GM23248 (cell line): Measurements from ENCODE around the gene RIMS3. TPM values are rescaled to one million over a fixed set of nuclear protein-coding genes. Genes with fewer than 3 reads are reported as not detected.
A peak's percentile ranks its signal among the peaks of the same experiment; 100 is the strongest.

Source experiments
- DNase-seq: peaks from one replicate; pipeline ENCODE4 v3.0.0-alpha.2; 2015
- H2AFZ ChIP-seq: fragments of 200-600 bp; sonication (generic); 2 replicates; pipeline ENCODE4 v1.6.1; 2016; ENCODE audit warnings: antibody characterized with exemption
- H3F3A ChIP-seq: fragments of 200-600 bp; sonication (generic); 2 replicates; pipeline ENCODE4 v1.6.1; 2016; ENCODE audit warnings: mild to moderate bottlenecking, antibody characterized with exemption, mixed run types; ENCODE audit not compliant: insufficient read depth
- H3K27ac ChIP-seq: fragments of 200-600 bp; sonication (generic); 2 replicates; pipeline ENCODE4 v1.5.1; 2016; ENCODE audit warnings: mild to moderate bottlenecking
- H3K27me3 ChIP-seq: fragments of 200-600 bp; sonication (generic); replicated peaks from 2 replicates; pipeline ENCODE4 v1.6.1; 2016; ENCODE audit warnings: mild to moderate bottlenecking; ENCODE audit not compliant: insufficient read depth
- H3K36me3 ChIP-seq: fragments of 200-600 bp; sonication (generic); 2 replicates; pipeline ENCODE4 v1.6.1; 2016; ENCODE audit warnings: low read depth, mild to moderate bottlenecking
- H3K4me1 ChIP-seq: fragments of 200-600 bp; sonication (generic); 2 replicates; pipeline ENCODE4 v1.6.1; 2016; ENCODE audit warnings: mild to moderate bottlenecking; ENCODE audit not compliant: insufficient read depth
- H3K4me2 ChIP-seq: fragments of 200-600 bp; sonication (generic); one replicate; pipeline ENCODE4 v1.6.1; 2016; ENCODE audit warnings: mild to moderate bottlenecking; ENCODE audit not compliant: unreplicated experiment
- H3K4me3 ChIP-seq: fragments of 200-600 bp; sonication (generic); 2 replicates; pipeline ENCODE4 v1.5.1; 2016; ENCODE audit warnings: mild to moderate bottlenecking
- H3K79me2 ChIP-seq: fragments of 200-600 bp; sonication (generic); 2 replicates; pipeline ENCODE4 v1.6.1; 2016; ENCODE audit warnings: mild to moderate bottlenecking; ENCODE audit not compliant: insufficient read depth
- H3K9ac ChIP-seq: fragments of 200-600 bp; sonication (generic); 2 replicates; pipeline ENCODE4 v1.6.1; 2016; ENCODE audit warnings: mild to moderate bottlenecking
- H3K9me2 ChIP-seq: fragments of 200-600 bp; sonication (generic); 2 replicates; pipeline ENCODE4 v1.6.1; 2016; ENCODE audit warnings: mixed run types, mild to moderate bottlenecking, moderate library complexity; ENCODE audit not compliant: insufficient read depth
- H3K9me3 ChIP-seq: fragments of 200-600 bp; sonication (generic); one replicate; pipeline ENCODE4 v1.6.1; 2017; ENCODE audit warnings: low read depth
- H4K20me1 ChIP-seq: fragments of 200-600 bp; sonication (generic); 2 replicates; pipeline ENCODE4 v1.6.0; 2016; ENCODE audit not compliant: insufficient read depth
- EZH2 ChIP-seq: fragments of 200-600 bp; sonication (generic); IDR thresholded peaks from 2 replicates; pipeline ENCODE4 v1.6.1; 2018; ENCODE audit warnings: antibody characterized with exemption, mild to moderate bottlenecking; ENCODE audit not compliant: insufficient read depth, poor library complexity, severe bottlenecking
- EZH2phosphoT487 ChIP-seq: fragments of 200-600 bp; sonication (generic); IDR thresholded peaks from 2 replicates; pipeline ENCODE4 v1.6.1; 2018; ENCODE audit warnings: antibody characterized with exemption, moderate library complexity, mild to moderate bottlenecking, low read depth; ENCODE audit not compliant: insufficient read depth
- WGBS, 2 experiments: methylation state at CpG; one replicate each; pipeline ENCODE4 v1.1.6; 2015 to 2017; ENCODE audit warnings: low lambda C conversion rate in 2 of 2, low coverage in 1 of 2; ENCODE audit errors: missing lambda C conversion rate in 2 of 2; 5-methylcytosine and 5-hydroxymethylcytosine counted together
- in situ Hi-C: fragments of 300-500 bp; cut with MboI; formaldehyde crosslinking; loops from 2 replicates; pipeline ENCODE4 v1.15.0; 2020
- polyA plus RNA-seq: library from polyadenylated mRNA; unstranded; fragments of >200 nt; fragmentation: Nextera tagmentation; extraction: Ambion mirVana; gene quantifications from 2 replicates; pipeline ENCODE4 v1.2.1, GENCODE V29; 2016
- total RNA-seq: library from RNA; depleted of rRNA; stranded (reverse); fragments of >200 nt; shearing (Covaris generic); gene quantifications from 2 replicates; pipeline ENCODE4 v1.2.3, GENCODE V29; 2014

Gene RIMS3
- total and polyA plus RNA-seq, 2 experiments from 2014 or later, result 0.18 TPM; not detected in 1

- Histone ChIP-seq H3K9ac (peak overlapping the region; percentile 99), H3K27me3 (no peaks in the 10 kb centered on the region), H3K4me1 (peaks cover 15% of the 10 kb centered on the region), H4K20me1 (no peaks in the 10 kb centered on the region), H3K27ac (peak overlapping the region; percentile 93), H3K36me3 (no peaks in the 10 kb centered on the region), H3K4me2 (peak overlapping the region; percentile 96), H3F3A (peaks cover 37% of the 10 kb centered on the region), H2AFZ (peak overlapping the region; percentile 92), H3K9me2 (no peaks in the 10 kb centered on the region), H3K79me2 (peaks cover 46% of the 10 kb centered on the region), H3K4me3 (peak overlapping the region; percentile 95), H3K9me3 (no peaks in the 10 kb centered on the region)
- TF ChIP-seq EZH2, result no peak
- no peak for TF ChIP-seq EZH2phosphoT487
- in situ Hi-C loops, result no loop called here
- no peak for DNase-seq
- WGBS, 2 experiments, result 25 to 28% methylated on average over 18 of the region's 18 CpGs
Observed at GRCh38 chr1:40690771-40691537, 25.5 kb upstream of the RIMS3 start.

GRCh38 chr1:40689737-40690136 lies 24.3 kb upstream of the RIMS3 start:
- H3K9me3 ChIP-seq, result no peaks in the 10 kb centered on the region
- H3K4me1 ChIP-seq, result peaks cover 15% of the 10 kb centered on the region
- H2AFZ ChIP-seq, result no peak overlapping the region
- H3K9me2 ChIP-seq, result no peaks in the 10 kb centered on the region
- TF ChIP-seq EZH2, result no peak
- TF ChIP-seq EZH2phosphoT487, result no peak
- WGBS, 2 experiments, result 27 to 30% methylated on average over 1 of the region's 1 CpG
- no peaks in the 10 kb centered on the region for H4K20me1 ChIP-seq
- H3F3A ChIP-seq, result peaks cover 37% of the 10 kb centered on the region
- no peak overlapping the region for H3K27ac ChIP-seq
- in situ Hi-C loops, result no loop called here
- DNase-seq, result no peak
- no peak overlapping the region for H3K4me3 ChIP-seq
- H3K27me3 ChIP-seq, result no peaks in the 10 kb centered on the region
- H3K36me3 ChIP-seq, result no peaks in the 10 kb centered on the region
- H3K9ac ChIP-seq, result no peak overlapping the region
- H3K79me2 ChIP-seq, result peaks cover 34% of the 10 kb centered on the region
- H3K4me2 ChIP-seq, result no peak overlapping the region

- 93 to 98% methylated on average over 6 of the region's 6 CpGs for WGBS, 2 experiments
- no peaks in the 10 kb centered on the region for H3K9me3 ChIP-seq
- H4K20me1 ChIP-seq, result no peaks in the 10 kb centered on the region
- peaks cover 6% of the 10 kb centered on the region for H3K4me1 ChIP-seq
- no peak overlapping the region for H3K9ac ChIP-seq
- TF ChIP-seq EZH2, result no peak
- TF ChIP-seq EZH2phosphoT487, result no peak
- H3K27me3 ChIP-seq, result no peaks in the 10 kb centered on the region
- no peak for DNase-seq
- no peaks in the 10 kb centered on the region for H3K36me3 ChIP-seq
- H3K9me2 ChIP-seq, result no peaks in the 10 kb centered on the region
- in situ Hi-C loops, result no loop called here
- no peak overlapping the region for H3K27ac ChIP-seq
- peaks cover 13% of the 10 kb centered on the region for H3K79me2 ChIP-seq
- no peak overlapping the region for H3K4me2 ChIP-seq
- H3K4me3 ChIP-seq, result no peak overlapping the region
- peaks cover 28% of the 10 kb centered on the region for H3F3A ChIP-seq
- H2AFZ ChIP-seq, result no peak overlapping the region
Observed at GRCh38 chr1:40687661-40688060, 22.2 kb upstream of the RIMS3 start.

- H2AFZ ChIP-seq, result no peak overlapping the region
- TF ChIP-seq EZH2phosphoT487, result no peak
- no peak for TF ChIP-seq EZH2
- DNase-seq, result no peak
- H3K27me3 ChIP-seq, result no peaks in the 10 kb centered on the region
- H3K79me2 ChIP-seq, result peaks cover 8% of the 10 kb centered on the region; the same call in 1 of the 2 replicates
- 0 out of 2 replicates have a peak, but pooled peaks cover 4% of the 10 kb centered on the region for H3K4me1 ChIP-seq
- H3F3A ChIP-seq, result peaks cover 23% of the 10 kb centered on the region
- no peaks in the 10 kb centered on the region for H3K36me3 ChIP-seq
- 98 to 99% methylated on average over 7 of the region's 7 CpGs for WGBS, 2 experiments
- H4K20me1 ChIP-seq, result no peaks in the 10 kb centered on the region
- in situ Hi-C loops, result no loop called here
- H3K9ac ChIP-seq, result no peak overlapping the region
- no peak overlapping the region for H3K4me2 ChIP-seq
- H3K9me2 ChIP-seq, result no peaks in the 10 kb centered on the region
- H3K27ac ChIP-seq, result no peak overlapping the region
- no peak overlapping the region for H3K4me3 ChIP-seq
- no peaks in the 10 kb centered on the region for H3K9me3 ChIP-seq
Observed at GRCh38 chr1:40687059-40687458, 21.6 kb upstream of the RIMS3 start.
